DND-41 (cell line): ENCODE data around the gene FAM222B.

ENCODE experiments used
- ATAC-seq: fragments of 200-7000 bp; cut with Tn5 transposase; 3 replicates; pipeline ENCODE4 v1.9.1; 2021; ENCODE audit warnings: low read depth; ENCODE audit not compliant: insufficient read depth
- DNase-seq: peaks from one replicate; pipeline ENCODE4 v3.0.0-alpha.2; 2020
- H2AFZ ChIP-seq: 2 replicates; pipeline ENCODE4 v1.6.0; 2012; ENCODE audit warnings: low read depth, low read length
- H3K27ac ChIP-seq: 2 replicates; pipeline ENCODE4 v1.5.1; 2012; ENCODE audit warnings: low read length, inconsistent platforms
- H3K27me3 ChIP-seq: fragments of 200-600 bp; sonication (generic); 2 replicates; pipeline ENCODE4 v1.6.0; 2012; ENCODE audit warnings: low read length, mild to moderate bottlenecking, inconsistent platforms; ENCODE audit not compliant: insufficient read depth, poor library complexity
- H3K36me3 ChIP-seq: 2 replicates; pipeline ENCODE4 v1.5.1; 2012; ENCODE audit warnings: low read length, inconsistent platforms; ENCODE audit not compliant: insufficient read depth
- H3K4me1 ChIP-seq: 2 replicates; pipeline ENCODE4 v1.5.1; 2012; ENCODE audit warnings: mild to moderate bottlenecking, low read length; ENCODE audit not compliant: insufficient read depth
- H3K4me2 ChIP-seq: 2 replicates; pipeline ENCODE4 v1.6.0; 2012; ENCODE audit warnings: mild to moderate bottlenecking, moderate library complexity, low read length, inconsistent platforms; ENCODE audit not compliant: insufficient read depth
- H3K4me3 ChIP-seq, 2 experiments: fragments of 200-600 bp in 1 of 2; shearing (Covaris generic) in 1 of 2; 2 replicates each; pipeline ENCODE4 v1.5.1; 2012 to 2016; ENCODE audit warnings: inconsistent platforms in 2 of 2, low read length in 2 of 2, mild to moderate bottlenecking in 2 of 2, low read depth in 1 of 2, moderate library complexity in 1 of 2
- H3K79me2 ChIP-seq: 2 replicates; pipeline ENCODE4 v1.6.0; 2012; ENCODE audit warnings: low read length, inconsistent platforms; ENCODE audit not compliant: insufficient read depth
- H3K9ac ChIP-seq: 2 replicates; pipeline ENCODE4 v1.6.0; 2012; ENCODE audit warnings: low read depth, mild to moderate bottlenecking, inconsistent platforms, low read length, moderate library complexity
- H3K9me3 ChIP-seq: 2 replicates; pipeline ENCODE4 v1.5.1; 2012; ENCODE audit warnings: low read length, moderate library complexity, mild to moderate bottlenecking, inconsistent platforms; ENCODE audit not compliant: insufficient read depth, severe bottlenecking
- H4K20me1 ChIP-seq: 2 replicates; pipeline ENCODE4 v1.6.0; 2012; ENCODE audit warnings: low read length; ENCODE audit not compliant: insufficient read depth
- EZH2 ChIP-seq: IDR thresholded peaks from 3 replicates; pipeline ENCODE4 v1.6.1; 2012; ENCODE audit warnings: borderline replicate concordance, low read depth, mild to moderate bottlenecking, moderate library complexity, low read length, inconsistent platforms; ENCODE audit not compliant: severe bottlenecking
- TF ChIP-seq, protein P1 (sequence below): IDR thresholded peaks from 2 replicates; pipeline ENCODE4 v1.5.1; 2012; ENCODE audit warnings: borderline replicate concordance, low read length, moderate library complexity, mild to moderate bottlenecking; ENCODE audit not compliant: poor library complexity, severe bottlenecking; ENCODE audit errors: extremely low read depth

Gene FAM222B

DNA sequence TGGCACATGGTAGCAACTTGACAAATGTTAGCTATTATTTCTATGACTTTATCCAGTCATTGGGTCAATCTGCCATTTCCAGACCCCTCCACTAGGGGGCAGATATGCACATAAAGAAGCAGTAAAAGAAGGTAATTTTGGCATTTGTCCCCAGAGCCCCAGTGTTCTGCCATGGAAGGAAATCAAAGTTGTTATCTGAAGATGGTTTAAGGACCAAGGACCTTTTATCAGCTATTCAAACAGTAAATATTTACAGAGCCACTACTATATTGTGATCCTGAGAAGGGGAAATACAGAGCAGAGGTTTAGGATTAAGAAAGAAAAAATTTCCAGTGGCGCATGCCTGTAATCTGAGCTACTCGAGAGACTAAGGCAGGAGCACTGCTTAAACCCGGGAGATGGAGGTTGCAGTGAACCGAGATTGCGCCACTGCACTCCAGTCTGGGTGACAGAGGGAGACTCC is 78.8 kb downstream of the FAM222B start:
- ATAC-seq (peak; percentile 78), DNase-seq (peak; percentile 79)
- H4K20me1 ChIP-seq = peaks cover 11% of the 10 kb centered on the region; the same call in 1 of the 2 replicates
- H3K27ac ChIP-seq = no peak overlapping the region
- H3K79me2 ChIP-seq = peaks cover 8% of the 10 kb centered on the region
- H3K27me3 ChIP-seq = no peaks in the 10 kb centered on the region
- H3K4me3 ChIP-seq = no peak overlapping the region
- no peaks in the 10 kb centered on the region for H3K4me1 ChIP-seq
- H3K36me3 ChIP-seq = peaks cover 56% of the 10 kb centered on the region
- TF ChIP-seq, protein P1, sequence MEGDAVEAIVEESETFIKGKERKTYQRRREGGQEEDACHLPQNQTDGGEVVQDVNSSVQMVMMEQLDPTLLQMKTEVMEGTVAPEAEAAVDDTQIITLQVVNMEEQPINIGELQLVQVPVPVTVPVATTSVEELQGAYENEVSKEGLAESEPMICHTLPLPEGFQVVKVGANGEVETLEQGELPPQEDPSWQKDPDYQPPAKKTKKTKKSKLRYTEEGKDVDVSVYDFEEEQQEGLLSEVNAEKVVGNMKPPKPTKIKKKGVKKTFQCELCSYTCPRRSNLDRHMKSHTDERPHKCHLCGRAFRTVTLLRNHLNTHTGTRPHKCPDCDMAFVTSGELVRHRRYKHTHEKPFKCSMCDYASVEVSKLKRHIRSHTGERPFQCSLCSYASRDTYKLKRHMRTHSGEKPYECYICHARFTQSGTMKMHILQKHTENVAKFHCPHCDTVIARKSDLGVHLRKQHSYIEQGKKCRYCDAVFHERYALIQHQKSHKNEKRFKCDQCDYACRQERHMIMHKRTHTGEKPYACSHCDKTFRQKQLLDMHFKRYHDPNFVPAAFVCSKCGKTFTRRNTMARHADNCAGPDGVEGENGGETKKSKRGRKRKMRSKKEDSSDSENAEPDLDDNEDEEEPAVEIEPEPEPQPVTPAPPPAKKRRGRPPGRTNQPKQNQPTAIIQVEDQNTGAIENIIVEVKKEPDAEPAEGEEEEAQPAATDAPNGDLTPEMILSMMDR = peak; percentile 95
- no peak for TF ChIP-seq EZH2
- H3K9me3 ChIP-seq = no peaks in the 10 kb centered on the region
- no peak overlapping the region for H3K4me2 ChIP-seq
- H3K9ac ChIP-seq = no peak overlapping the region
- H2AFZ ChIP-seq = no peak overlapping the region

DNA sequence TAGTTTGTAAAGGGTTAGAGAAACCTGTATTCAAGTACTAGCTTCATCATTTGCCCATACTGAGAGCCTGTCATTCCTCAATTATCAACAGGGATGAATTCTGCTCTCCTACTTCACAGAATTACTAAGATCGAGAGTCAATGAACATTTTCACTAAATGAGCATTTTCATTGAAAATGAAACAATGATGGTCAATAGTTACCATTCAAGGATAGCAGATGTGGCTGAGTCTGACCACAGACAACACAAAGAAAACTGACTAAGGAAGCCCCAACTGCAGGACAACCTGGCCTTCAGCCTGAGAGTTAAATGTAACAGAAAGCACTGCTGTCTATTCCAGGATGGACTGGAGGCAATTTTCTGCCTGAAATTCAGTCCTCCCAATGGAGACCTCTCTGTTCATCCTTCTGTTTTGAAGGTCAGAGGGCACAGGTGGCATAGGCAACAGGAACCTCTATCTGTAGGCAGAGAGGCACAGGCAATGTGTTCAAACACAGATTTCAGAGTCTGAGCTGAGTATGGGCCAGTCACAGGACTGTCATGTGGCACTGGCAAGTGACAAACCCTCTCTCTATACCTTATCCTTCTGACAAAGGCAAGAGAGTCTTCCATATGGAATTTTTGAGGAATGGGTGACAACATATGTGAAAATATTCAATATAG is 79.3 kb downstream of the FAM222B start:
- Histone ChIP-seq H3K36me3 (peaks cover 62% of the 10 kb centered on the region), H3K9ac (no peak overlapping the region), H3K4me3 (no peak overlapping the region)

DNA sequence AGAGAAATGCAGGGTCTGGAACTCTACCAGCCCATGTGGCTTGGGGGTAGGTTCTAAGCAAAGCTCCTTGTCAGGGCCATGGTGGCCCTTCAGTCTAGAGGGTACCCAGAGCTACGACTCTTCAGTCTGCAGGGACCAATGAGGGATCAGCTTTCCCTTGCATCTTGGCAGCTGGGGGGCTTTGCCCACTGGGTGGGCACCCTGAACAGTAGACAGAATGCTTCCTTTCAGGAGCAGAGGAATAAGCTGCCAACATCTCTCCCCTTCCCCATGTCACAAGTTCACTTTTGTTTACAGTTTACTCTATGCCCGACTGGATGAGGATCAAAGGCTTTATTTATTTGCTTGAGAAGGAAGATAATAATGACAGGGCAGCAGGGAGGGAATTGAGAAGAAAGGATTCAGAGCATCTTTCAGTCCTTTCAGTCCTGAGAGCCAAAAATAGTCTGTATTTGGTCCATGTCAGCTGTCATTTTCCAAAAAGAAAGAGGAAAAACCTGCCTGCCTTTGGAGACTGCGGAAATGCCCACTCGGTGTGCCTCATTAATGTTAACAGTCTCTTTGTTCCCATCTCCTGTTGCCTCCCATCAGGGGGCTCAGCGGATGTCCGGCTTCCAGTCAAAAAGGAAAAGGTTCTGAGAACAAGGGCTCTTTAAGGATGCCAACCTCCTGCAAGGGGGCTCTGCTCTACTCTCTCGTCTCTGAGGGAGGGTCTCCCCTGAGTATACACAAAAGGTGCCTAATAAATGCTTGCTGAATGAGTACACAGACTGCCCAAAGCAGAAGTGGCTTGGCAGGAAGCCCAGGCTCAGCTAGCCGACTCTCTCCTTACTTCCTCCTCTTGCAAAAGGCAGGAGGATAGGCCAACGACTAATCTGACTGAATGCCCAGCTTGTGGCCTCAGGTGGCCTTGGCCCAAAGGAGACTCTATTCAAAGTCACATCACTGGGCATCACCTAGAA is 81.7 kb downstream of the FAM222B start:
- Histone ChIP-seq H3K79me2 (peaks cover 8% of the 10 kb centered on the region; the same call in 1 of the 2 replicates), H3K36me3 (peaks cover 64% of the 10 kb centered on the region), H4K20me1 (peaks cover 20% of the 10 kb centered on the region; the same call in 1 of the 2 replicates), H3K4me1 (no peaks in the 10 kb centered on the region), H3K9me3 (no peaks in the 10 kb centered on the region), H3K27me3 (no peaks in the 10 kb centered on the region), H3K4me2 (no peak overlapping the region), H2AFZ (no peak overlapping the region), H3K27ac (no peak overlapping the region), H3K9ac (no peak overlapping the region), H3K4me3 (no peak overlapping the region)
- DNase-seq (no peak), ATAC-seq (no peak)
- TF ChIP-seq EZH2 = no peak
- TF ChIP-seq, protein P1 = no peak

More for the DNA sequence above, 79.3 kb downstream of the FAM222B start:
- ATAC-seq (peak; percentile 31; the same call in 1 of the 3 replicates), DNase-seq (no peak)
- Histone ChIP-seq H2AFZ (no peak overlapping the region), H3K4me1 (no peaks in the 10 kb centered on the region), H4K20me1 (peaks cover 17% of the 10 kb centered on the region; the same call in 1 of the 2 replicates), H3K27ac (no peak overlapping the region), H3K27me3 (no peaks in the 10 kb centered on the region), H3K9me3 (no peaks in the 10 kb centered on the region), H3K79me2 (peaks cover 8% of the 10 kb centered on the region), H3K4me2 (no peak overlapping the region)
- TF ChIP-seq, protein P1 = no peak
- TF ChIP-seq EZH2 = no peak
